HPDE6-E6E7 (cell line): Measurements from ENCODE around the gene TTC28.
"Not testable (repeated sequence)": the region's sequence is repeated elsewhere in the genome, so short reads cannot be mapped to it uniquely, and the experiment has no call there.

Experiments
- DNase-seq: peaks from one replicate; pipeline ENCODE4 v3.0.0; 2011; ENCODE audit warnings: missing footprints; ENCODE audit errors: extremely low spot score

Gene TTC28

GRCh38 chr22:28488825-28489224, 190.8 kb downstream of the TTC28 start:
- DNase-seq = no peak

DNA sequence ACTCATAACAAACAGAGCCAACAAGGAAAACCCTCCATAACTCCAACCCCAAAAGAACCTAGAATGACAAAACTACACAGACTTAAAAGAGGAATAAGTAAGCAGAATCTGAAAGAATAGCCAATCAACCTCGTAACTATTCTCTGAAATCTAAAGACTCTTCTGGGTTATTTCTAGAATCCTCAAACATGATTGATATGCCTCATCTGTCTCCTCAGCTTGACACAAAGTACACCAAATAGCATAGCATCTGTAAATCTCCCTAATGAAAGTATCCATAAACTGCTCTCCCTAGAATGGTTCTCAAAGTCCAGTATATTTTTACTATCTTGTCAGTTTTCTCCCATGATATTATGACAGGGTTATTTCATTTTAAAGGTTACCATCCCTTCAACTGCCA, 195.0 kb downstream of the TTC28 start:
- DNase-seq = no peak

DNA sequence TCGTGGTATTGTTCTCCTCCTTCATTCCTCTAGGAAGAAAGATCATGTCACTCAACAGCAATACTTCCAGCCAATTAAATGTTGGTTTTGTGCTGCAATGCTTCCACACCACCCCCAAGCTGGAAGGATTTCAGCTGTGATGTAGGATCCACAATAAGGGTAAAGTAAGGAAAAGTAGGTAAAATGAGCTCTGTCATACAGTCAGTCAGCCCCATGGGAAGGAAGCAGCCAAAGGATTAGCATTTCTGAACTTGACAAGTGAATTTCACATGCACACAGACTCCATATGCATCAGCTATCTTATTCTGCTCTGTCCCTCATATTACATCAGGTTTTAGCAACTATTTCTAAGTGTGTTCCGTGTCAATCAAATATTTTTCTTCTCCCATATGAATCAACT, 197.9 kb downstream of the TTC28 start:
- DNase-seq = no peak

- DNase-seq = no peak
These were observed 199.5 kb downstream of the TTC28 start for GRCh38 chr22:28480000-28480715.

DNA sequence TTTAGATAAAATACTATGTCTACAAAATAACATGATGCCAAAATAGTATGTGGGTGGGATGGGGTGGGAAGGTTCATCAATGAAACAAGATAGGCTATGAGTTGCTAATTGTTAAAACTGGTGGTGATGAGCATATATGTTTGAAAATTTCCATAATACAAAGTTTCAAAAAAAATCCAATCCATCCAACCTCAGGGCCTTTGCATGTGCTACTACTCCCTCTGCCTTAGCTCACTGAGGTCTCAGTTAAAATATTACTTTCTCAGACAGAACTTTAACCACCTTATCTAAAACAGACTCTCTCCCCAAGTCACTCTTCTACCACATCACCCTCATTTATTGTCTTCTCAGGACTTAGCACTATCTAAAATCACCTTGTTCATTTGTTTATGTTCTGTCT, 201.1 kb downstream of the TTC28 start:
- DNase-seq = no peak

- DNase-seq = no peak
These were observed 202.1 kb downstream of the TTC28 start for GRCh38 chr22:28477556-28477955.

DNA sequence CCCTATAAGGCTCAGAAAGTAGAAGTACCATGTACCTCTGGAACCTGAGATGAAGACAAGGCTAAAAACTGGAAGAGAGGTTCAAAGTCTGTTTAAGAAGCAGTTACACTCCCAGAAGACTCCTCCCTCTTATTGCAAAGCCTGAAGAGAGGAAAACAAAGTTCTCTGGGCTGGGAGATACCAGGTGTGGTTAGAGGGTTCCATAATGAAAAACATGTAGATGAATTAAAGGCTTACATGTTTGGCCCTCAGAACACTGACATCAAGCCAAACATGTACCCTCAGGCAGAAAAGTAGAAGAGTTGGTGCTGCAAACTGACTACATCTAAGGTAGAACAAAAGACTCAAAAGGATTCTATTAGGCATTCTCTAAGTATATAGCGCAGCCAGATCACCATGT, 205.3 kb downstream of the TTC28 start:
- DNase-seq = no peak

DNA sequence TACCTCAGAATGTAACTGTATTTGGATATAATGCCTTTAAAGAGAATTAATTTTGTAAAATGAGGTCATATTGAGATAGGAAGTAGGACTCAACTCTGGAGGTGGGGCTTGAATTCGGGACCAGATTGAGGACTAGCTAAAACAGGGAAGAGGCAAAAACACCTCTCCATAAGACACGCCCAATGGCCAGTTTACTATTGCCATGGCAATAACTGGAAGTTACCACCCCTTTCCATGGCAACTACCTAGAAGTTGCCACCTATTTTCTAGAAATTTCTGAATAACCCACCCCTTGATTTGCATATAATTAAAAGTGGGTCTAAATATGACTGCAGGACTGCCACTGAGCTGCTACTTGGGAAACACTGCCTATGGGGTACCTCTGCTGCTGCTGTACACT, 206.4 kb downstream of the TTC28 start:
- no peak for DNase-seq

GRCh38 chr22:28467055-28467454, 212.6 kb downstream of the TTC28 start:
- DNase-seq = not testable (repeated sequence)

- no peak for DNase-seq
These were observed 213.2 kb downstream of the TTC28 start for GRCh38 chr22:28466399-28466798.

DNA sequence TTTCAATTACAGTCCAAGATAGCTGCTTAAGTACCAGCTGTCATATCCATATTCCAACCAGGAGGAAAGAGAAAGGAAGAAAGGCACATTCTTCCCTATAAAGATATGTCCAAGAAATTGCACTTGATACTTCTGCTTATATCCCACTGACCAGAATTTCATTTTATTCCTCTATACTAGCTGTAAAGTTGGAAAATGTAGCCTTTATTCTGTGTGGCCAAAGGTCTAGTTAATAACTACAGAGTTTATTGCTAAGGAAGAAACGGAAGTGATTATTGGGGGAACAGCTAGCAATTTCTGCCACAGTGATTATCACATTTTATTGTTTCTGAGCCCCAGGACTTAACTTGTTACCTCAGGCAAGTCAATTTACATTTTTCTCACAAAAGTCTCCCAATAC, 213.8 kb downstream of the TTC28 start:
- DNase-seq = no peak

DNA sequence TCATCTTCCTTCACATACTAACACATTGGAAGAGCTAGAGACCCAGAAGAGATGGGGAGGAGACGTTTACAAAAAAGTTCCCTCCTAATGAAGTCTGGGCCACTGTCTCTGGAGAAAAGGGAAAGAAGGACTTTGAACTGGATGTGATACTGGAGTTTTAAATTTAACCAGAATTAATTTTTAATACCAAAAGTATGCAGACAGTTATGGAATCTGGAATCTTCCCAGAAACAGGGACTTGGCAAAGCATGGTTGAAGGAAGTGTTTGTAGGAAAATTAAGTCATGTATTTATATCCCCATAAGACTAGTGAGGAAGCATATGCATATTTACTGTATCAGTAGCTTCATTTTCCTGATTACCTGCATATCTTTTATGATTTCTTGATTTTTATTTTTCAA, 215.5 kb downstream of the TTC28 start:
- DNase-seq = no peak

DNA sequence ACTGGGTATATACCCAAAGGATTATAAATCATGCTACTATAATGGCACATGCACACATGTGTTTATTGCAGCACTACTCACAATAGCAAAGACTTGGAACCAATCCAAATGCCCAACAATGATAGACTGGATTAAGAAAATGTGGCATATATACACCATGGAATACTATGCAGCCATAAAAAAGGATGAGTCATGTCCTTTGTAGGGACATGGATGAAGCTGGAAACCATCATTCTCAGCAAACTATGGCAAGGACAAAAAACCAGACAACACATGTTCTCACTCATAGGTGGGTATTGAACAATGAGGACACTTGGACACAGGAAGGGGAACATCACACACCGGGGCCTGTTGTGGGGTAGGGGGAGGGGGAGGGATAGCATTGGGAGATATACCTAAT, 216.2 kb downstream of the TTC28 start:
- DNase-seq = not testable (repeated sequence)

DNA sequence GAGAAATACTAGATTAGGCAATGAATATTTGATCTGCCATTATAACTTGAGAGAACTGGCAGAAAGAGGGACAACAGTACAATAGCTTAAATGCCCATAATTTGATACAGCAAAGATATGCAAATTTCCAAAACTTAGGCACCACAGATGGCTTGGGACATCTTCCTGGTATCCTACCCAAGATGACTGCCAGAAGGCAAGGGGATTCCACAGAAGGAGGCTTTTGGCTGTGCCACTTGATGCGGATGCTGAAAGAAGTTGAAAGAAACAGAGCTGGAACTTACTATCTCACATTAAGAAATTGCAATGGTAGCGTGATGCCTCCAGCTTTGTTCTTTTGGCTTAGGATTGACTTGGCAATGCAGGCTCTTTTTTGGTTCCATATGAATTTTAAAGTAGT, 216.7 kb downstream of the TTC28 start:
- DNase-seq = no peak

- DNase-seq = no peak
These were observed 217.6 kb downstream of the TTC28 start for GRCh38 chr22:28462041-28462440.

- no peak for DNase-seq
These were observed 225.1 kb downstream of the TTC28 start for GRCh38 chr22:28454431-28455064.

- no peak for DNase-seq
These were observed 229.5 kb downstream of the TTC28 start for GRCh38 chr22:28450109-28450508.

- DNase-seq = no peak
These were observed 230.6 kb downstream of the TTC28 start for GRCh38 chr22:28449041-28449440.

DNA sequence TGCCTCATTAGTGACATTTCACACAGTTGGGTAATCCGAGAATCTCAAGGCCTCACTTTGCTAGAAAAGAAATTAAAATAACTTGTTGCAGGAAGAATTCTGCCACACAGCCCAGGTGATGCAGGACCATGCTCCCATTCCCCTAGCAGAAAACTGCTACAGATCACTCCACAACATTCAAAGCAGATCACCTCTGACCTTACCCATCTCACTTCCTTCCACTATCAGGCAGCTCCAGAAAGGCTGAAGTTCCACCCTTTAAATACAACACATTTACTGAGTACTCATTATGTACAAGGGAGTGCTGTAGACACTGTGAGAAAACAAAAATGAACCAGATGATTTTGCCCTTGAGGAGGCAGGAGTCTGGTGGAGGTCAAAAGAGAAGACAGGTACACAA, 231.0 kb downstream of the TTC28 start:
- no peak for DNase-seq

DNA sequence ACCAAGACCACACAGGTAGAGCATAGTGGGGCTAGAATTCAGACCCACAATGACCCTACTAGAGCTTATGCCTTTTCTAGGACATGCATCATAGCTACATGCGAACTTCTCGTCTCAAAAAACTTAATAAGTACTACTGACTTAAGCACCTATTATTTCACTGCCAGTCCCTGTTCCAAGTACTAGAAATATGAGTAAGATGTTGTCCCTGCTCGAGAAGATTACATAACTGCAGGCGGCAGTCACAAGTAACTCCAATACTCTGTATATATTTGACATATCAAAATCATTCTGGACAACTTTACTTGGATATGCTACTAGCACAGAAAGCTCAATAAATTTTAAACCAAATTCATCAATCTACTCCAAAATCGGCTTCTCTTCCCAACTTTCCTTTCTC, 235.0 kb downstream of the TTC28 start:
- no peak for DNase-seq

GRCh38 chr22:28443526-28443876, 236.1 kb downstream of the TTC28 start:
- DNase-seq = peak; percentile 8

DNA sequence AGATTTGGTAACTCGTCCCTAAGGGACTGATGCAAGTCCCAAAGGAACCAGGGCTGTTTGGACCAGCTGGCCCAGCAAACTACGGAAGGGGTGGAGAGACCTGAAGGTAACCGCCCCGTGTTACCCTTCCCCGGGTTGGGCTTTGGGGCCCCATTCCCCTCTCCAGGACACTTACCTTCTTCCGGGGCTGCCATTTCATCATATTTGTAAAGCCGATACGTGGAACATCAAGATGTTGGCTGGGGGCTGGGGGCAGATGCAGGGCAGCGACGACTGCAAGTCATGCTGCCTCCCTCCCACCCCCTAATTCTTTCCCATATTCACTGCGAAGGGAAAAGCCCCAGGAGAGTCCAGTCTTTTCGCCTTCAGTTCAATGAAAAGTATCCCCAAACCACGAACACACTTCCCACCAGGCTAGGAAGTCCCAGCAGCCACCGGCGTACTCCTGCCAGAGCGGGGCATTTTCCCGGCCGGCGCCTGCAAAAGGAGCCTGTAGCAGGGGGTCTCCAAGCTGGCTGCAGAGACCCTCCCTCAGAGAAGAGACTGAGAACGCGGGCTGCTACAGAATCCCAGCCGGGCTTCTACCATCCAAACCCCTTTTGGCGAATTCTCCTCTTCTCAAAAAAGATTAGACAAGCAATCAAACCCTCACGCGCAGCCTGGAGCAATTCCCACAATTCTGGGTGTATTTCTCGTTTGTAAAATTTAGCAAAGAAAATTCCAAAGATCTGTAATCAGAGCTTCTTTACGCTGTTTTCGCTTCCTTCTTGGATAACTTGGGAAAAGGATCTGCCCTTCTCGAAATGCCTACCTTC, 236.7 kb downstream of the TTC28 start:
- DNase-seq = peak; percentile 27

GRCh38 chr22:28442264-28442710, 237.4 kb downstream of the TTC28 start:
- DNase-seq = peak; percentile 86
